Naive thymus-derived CD4-positive, alpha-beta T cell (primary cell): ENCODE measurements around the gene MTERF4. TPM values are rescaled to one million over a fixed set of nuclear protein-coding genes. Genes with fewer than 3 reads are reported as not detected.
A peak's percentile ranks its signal among the peaks of the same experiment; 100 is the strongest.

ENCODE experiments used
- ATAC-seq: fragments of 150-1000 bp; cut with Tn5 transposase; 2 replicates; pipeline ENCODE4 v1.10.0; 2021; ENCODE audit warnings: mild to moderate bottlenecking, moderate library complexity
- CTCF ChIA-PET: fragments of 350-600 bp; sonication (Branson Sonifier 250); formaldehyde crosslinking; loops from one replicate; lab custom pipeline; 2021; ENCODE audit warnings: antibody characterized with exemption; lab: Charles Lee
- POLR2A ChIA-PET: fragments of 350-600 bp; sonication (Branson Sonifier 250); formaldehyde crosslinking; loops from one replicate; lab custom pipeline; 2021; ENCODE audit warnings: antibody characterized with exemption, inconsistent platforms; lab: Charles Lee
- DNase-seq, 9 donors: peaks; one replicate each; pipeline versions ENCODE4 v3.0.0 to v3.0.0-alpha.2; 2020 to 2022; ENCODE audit warnings: mixed read lengths in 1 of 9
- H3K27ac ChIP-seq: one replicate; pipeline ENCODE4 v1.7.0; 2013; ENCODE audit warnings: mild to moderate bottlenecking, low read depth, low read length, moderate library complexity
- H3K27me3 ChIP-seq, 2 donors: one replicate each; pipeline ENCODE4 v1.7.0; 2013; ENCODE audit warnings: low read length in 2 of 2, mild to moderate bottlenecking in 2 of 2, moderate library complexity in 2 of 2; ENCODE audit not compliant: control insufficient read depth in 2 of 2, insufficient read depth in 2 of 2
- H3K36me3 ChIP-seq, 3 experiments: 1 replicate in 2 of 3; 2 replicates in 1 of 3; pipeline ENCODE4 v1.7.0; 2013; ENCODE audit warnings: low read length in 3 of 3, mild to moderate bottlenecking in 3 of 3, moderate library complexity in 1 of 3; ENCODE audit not compliant: insufficient read depth in 3 of 3, control insufficient read depth in 2 of 3
- H3K4me1 ChIP-seq, 2 donors: one replicate each; pipeline ENCODE4 v1.7.0; 2013; ENCODE audit warnings: low read length in 2 of 2, mild to moderate bottlenecking in 2 of 2, moderate library complexity in 1 of 2; ENCODE audit not compliant: control insufficient read depth in 2 of 2, insufficient read depth in 2 of 2
- H3K4me3 ChIP-seq: 2 replicates; pipeline ENCODE4 v1.7.0; 2013; ENCODE audit warnings: mild to moderate bottlenecking, low read length
- H3K9me3 ChIP-seq, 3 experiments: 1 replicate in 2 of 3; 2 replicates in 1 of 3; pipeline ENCODE4 v1.7.0; 2013; ENCODE audit warnings: low read length in 3 of 3; ENCODE audit not compliant: control insufficient read depth in 2 of 3
- H3K27ac Mint-ChIP-seq, 9 donors: one replicate each; pipeline ENCODE4 v1.8.0; 2020 to 2022; ENCODE audit warnings: mixed read lengths in 9 of 9, mild to moderate bottlenecking in 8 of 9, moderate library complexity in 5 of 9, inconsistent platforms in 2 of 9
- H3K27me3 Mint-ChIP-seq, 5 donors: one replicate each; pipeline ENCODE4 v1.8.0; 2021 to 2022; ENCODE audit warnings: mixed read lengths in 5 of 5, mild to moderate bottlenecking in 1 of 5
- H3K36me3 Mint-ChIP-seq, 5 donors: one replicate each; pipeline ENCODE4 v1.8.0; 2020 to 2022; ENCODE audit warnings: mixed read lengths in 5 of 5, mild to moderate bottlenecking in 3 of 5, inconsistent platforms in 1 of 5
- H3K4me1 Mint-ChIP-seq, 7 donors: one replicate each; pipeline ENCODE4 v1.8.0; 2020 to 2022; ENCODE audit warnings: mixed read lengths in 7 of 7, mild to moderate bottlenecking in 3 of 7, inconsistent platforms in 1 of 7
- H3K4me3 Mint-ChIP-seq, 10 donors: one replicate each; pipeline ENCODE4 v1.8.0; 2020 to 2022; ENCODE audit warnings: mild to moderate bottlenecking in 10 of 10, mixed read lengths in 10 of 10, moderate library complexity in 6 of 10, inconsistent platforms in 2 of 10
- H3K9me3 Mint-ChIP-seq, 11 donors: one replicate each; pipeline ENCODE4 v1.8.0; 2020 to 2022; ENCODE audit warnings: mixed read lengths in 11 of 11, mild to moderate bottlenecking in 4 of 11, inconsistent platforms in 1 of 11, moderate library complexity in 1 of 11
- intact Hi-C, 2 donors: fragments of 100-400 bp; cut with micrococcal nuclease; formaldehyde crosslinking; loops; one replicate each; pipeline ENCODE4 v1.15.1; 2023
- polyA plus RNA-seq, 2 donors: library from polyadenylated mRNA; unstranded; fragments of 300-500 nt; fragmentation: Illumina TruSeq; gene quantifications; one replicate each; pipeline ENCODE4 v1.2.3, GENCODE V29; 2021
- total RNA-seq, 6 experiments: library from RNA in 5 of 6; stranded (reverse) in 5 of 6; gene quantifications; 1 replicate in 5 of 6; 2 replicates in 1 of 6; pipeline ENCODE4 v1.2.3 and lab custom pipeline; 2021 to 2026

The MTERF4 gene
- total and polyA plus RNA-seq, 7 experiments from 2014 or later = 45.3 to 214 (median 82.3) TPM

DNA sequence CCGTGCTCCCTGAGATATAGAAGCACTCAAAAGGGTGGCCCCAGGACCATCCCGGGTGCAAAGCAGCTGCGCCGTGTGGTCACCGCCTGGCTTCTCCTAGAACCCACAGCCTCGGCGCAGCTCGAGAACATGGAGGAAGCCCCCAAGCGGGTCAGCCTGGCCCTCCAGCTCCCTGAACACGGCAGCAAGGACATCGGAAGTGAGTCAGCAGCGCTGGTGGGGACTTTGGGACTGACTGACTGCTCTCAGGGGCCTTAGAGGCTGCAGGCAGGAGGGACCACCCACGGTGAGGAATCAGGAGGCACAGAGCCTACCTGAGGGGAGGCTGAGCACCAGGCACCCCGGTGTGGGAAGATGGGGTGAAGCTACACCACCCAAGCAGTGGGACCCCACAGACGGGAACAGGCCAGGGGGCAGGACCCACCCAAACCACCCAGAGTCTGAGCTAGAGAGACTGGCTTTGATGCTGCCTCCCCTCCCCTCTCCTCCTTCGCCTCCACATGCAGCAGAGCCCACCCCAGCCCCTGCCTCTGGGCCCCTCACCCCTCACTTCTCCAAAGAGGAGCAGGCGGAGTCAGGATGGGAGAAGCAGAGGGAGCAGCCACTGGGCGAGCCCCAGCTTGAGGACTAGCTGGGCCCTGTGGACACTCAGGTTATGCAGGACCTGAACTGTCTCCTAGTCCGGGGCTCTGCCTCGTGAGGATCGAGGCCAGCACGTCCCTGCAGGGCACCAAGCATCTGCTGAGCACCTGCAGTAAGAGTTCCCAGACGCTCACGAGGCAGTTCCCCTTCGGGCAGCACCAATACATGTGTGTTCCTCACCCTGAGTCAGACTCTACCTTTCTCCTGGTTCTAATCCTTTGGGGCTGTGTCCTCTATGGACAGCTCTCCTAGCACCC is 28.7 kb downstream of the MTERF4 start:
- POLR2A ChIA-PET = interaction anchor here (1.3 to 1.7 kb wide), 2 partner anchors 13 to 16 kb away, joined by 3 to 5 read pairs; no protein-coding TSS in a partner anchor

DNA sequence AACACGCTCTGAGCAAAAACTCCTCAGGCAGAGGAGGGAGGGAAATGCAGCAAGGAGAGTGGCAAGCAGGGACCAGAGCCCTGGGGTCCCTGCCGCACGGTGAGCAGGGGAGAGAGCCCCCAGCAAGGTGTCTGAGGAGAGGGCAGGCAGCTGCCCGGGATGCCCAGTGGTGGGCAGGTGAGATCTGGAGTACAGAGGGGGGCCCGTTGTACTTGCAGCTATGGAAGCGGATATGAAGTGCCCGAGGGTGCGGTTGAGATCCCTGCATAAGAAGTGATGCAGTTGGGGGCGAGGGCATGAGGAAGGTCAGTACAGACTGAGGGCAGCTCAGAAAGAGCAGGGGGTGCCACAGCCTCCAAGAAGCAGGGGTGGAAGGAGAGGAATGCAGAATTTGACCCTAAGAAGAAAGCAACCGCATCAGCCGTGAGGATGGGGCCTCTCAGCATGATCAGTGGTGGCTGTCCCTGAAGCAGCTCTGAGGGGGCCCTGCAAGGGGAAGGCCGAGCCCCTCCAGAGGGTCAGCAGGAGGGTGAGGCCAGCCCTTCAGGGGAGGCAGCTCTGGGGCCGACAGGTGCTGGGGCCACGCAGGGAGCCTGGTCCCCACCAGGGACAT is 29.4 kb downstream of the MTERF4 start:
- Mint-ChIP-seq H3K27me3 (no peaks in the 10 kb centered on the region), H3K36me3 (peaks cover 0 to 12% (median 3%) of the 10 kb centered on the region in 5 donors), H3K9me3 (no peaks in the 10 kb centered on the region), H3K4me3 (peak overlapping the region in 1 of 10 donors; percentile 32), H3K4me1 (peaks cover 0 to 9% (median 5%) of the 10 kb centered on the region in 7 donors), H3K27ac (peak overlapping the region in 4 of 9 donors; percentile 43 to 69 (median 66))
- ATAC-seq (no peak), DNase-seq (no peak)
- ChIA-PET CTCF (interaction anchor here (0.6 kb wide), 1 partner anchor 60 kb away, joined by 3 read pairs; no protein-coding TSS in a partner anchor), POLR2A (interaction anchor here (1.7 kb wide), 1 partner anchor 17 kb away, joined by 5 read pairs; no protein-coding TSS in a partner anchor)
- intact Hi-C loops = loop anchor here in 1 of 2 donors (10.0 kb wide), 1 partner anchor 58 kb away; no protein-coding TSS in a partner anchor
- Histone ChIP-seq H3K36me3 (peaks cover 0 to 23% (median 4%) of the 10 kb centered on the region in 3 experiments), H3K27me3 (no peaks in the 10 kb centered on the region), H3K4me3 (no peak overlapping the region), H3K4me1 (no peaks in the 10 kb centered on the region), H3K27ac (no peak overlapping the region), H3K9me3 (no peaks in the 10 kb centered on the region)

More for the DNA sequence above, 28.7 kb downstream of the MTERF4 start:
- Mint-ChIP-seq H3K27me3 (no peaks in the 10 kb centered on the region), H3K9me3 (no peaks in the 10 kb centered on the region), H3K4me1 (peaks cover 0 to 17% (median 11%) of the 10 kb centered on the region in 7 donors), H3K36me3 (peaks cover 0 to 12% (median 3%) of the 10 kb centered on the region in 5 donors), H3K27ac (peak overlapping the region in 1 of 9 donors; percentile 55), H3K4me3 (no peak overlapping the region)
- CTCF ChIA-PET = no interaction called here
- no peak for ATAC-seq
- Histone ChIP-seq H3K4me3 (no peak overlapping the region), H3K4me1 (no peaks in the 10 kb centered on the region), H3K9me3 (no peaks in the 10 kb centered on the region), H3K27me3 (no peaks in the 10 kb centered on the region), H3K27ac (no peak overlapping the region), H3K36me3 (peaks cover 0 to 23% (median 4%) of the 10 kb centered on the region in 3 experiments)
- intact Hi-C loops = loop anchor here in 1 of 2 donors (10.0 kb wide), 1 partner anchor 59 kb away; no protein-coding TSS in a partner anchor
- DNase-seq = no peak

DNA sequence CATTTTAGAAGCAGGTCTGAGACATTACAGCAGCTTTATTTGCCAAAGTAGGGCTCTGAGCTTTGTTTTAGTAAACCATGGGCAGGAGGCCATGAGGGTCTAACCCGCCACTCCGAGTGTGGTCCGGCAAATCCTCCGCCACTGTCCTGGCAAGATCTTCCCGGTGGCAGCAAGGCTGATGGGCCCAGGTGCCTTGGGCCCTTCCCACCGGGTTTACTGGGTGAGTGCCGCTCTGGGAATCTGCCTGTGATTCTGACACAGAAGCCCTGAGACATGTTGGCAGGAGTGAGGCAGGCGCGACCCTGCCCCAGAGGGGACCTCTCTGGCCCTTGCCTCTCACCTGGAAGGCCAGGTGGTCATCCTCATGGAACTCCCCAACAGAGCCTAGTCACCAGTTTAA is 29.9 kb downstream of the MTERF4 start:
- Histone ChIP-seq H3K27me3 (no peaks in the 10 kb centered on the region), H3K4me3 (no peak overlapping the region), H3K4me1 (no peaks in the 10 kb centered on the region), H3K27ac (no peak overlapping the region), H3K9me3 (no peaks in the 10 kb centered on the region), H3K36me3 (peaks cover 0 to 23% (median 4%) of the 10 kb centered on the region in 3 experiments)
- Mint-ChIP-seq H3K4me1 (peaks cover 0 to 4% (median under 1%) of the 10 kb centered on the region in 7 donors), H3K9me3 (no peaks in the 10 kb centered on the region), H3K4me3 (peak overlapping the region in 1 of 10 donors; percentile 32), H3K27ac (no peak overlapping the region), H3K36me3 (peaks cover 0 to 12% (median 3%) of the 10 kb centered on the region in 5 donors), H3K27me3 (no peaks in the 10 kb centered on the region)
- ATAC-seq = no peak
- no peak for DNase-seq
- intact Hi-C loops = loop anchor here in 1 of 2 donors (10.0 kb wide), 1 partner anchor 57 kb away; no protein-coding TSS in a partner anchor
- CTCF ChIA-PET = no interaction called here
- POLR2A ChIA-PET = interaction anchor here (1.7 kb wide), 1 partner anchor 18 kb away, joined by 5 read pairs; no protein-coding TSS in a partner anchor

DNA sequence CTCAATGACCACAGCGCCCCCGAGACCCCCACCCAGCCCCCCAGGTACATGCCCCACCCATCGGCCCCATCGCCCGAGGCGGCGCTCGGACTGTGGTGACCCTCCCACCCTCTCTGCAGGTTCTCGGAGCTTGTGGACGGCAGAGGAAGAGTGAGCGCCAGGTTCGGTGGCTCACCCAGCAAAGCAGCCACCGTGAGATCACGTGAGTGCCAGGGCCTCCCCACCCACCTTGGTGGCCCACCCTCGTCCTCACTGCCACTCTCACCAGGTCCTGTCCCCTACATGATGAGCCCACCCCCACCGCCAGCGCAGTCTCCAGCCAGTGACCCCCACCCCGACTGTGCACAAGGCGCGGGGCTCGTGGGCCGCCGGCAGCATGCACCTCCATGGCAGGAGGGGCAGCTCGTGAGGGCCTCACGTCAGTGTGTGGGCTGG is 30.4 kb downstream of the MTERF4 start:
- Mint-ChIP-seq H3K9me3 (no peaks in the 10 kb centered on the region), H3K36me3 (peaks cover 0 to 12% (median 3%) of the 10 kb centered on the region in 5 donors), H3K4me1 (peaks cover 0 to 4% (median 0%) of the 10 kb centered on the region in 7 donors), H3K4me3 (no peak overlapping the region), H3K27ac (no peak overlapping the region), H3K27me3 (no peaks in the 10 kb centered on the region)
- no peak for DNase-seq
- H3K4me3 ChIP-seq = no peak overlapping the region
- H3K9me3 ChIP-seq = no peaks in the 10 kb centered on the region
- ChIA-PET POLR2A (interaction anchor here (0.6 kb wide), 1 partner anchor 46 kb away, joined by 3 read pairs; no protein-coding TSS in a partner anchor), CTCF (no interaction called here)
- intact Hi-C loops = loop anchor here in 1 of 2 donors (10.0 kb wide), 1 partner anchor 57 kb away; no protein-coding TSS in a partner anchor
- H3K4me1 ChIP-seq = no peaks in the 10 kb centered on the region
- no peak for ATAC-seq
- H3K27ac ChIP-seq = no peak overlapping the region
- no peaks in the 10 kb centered on the region for H3K27me3 ChIP-seq
- peaks cover 0 to 23% (median 4%) of the 10 kb centered on the region in 3 experiments for H3K36me3 ChIP-seq

DNA sequence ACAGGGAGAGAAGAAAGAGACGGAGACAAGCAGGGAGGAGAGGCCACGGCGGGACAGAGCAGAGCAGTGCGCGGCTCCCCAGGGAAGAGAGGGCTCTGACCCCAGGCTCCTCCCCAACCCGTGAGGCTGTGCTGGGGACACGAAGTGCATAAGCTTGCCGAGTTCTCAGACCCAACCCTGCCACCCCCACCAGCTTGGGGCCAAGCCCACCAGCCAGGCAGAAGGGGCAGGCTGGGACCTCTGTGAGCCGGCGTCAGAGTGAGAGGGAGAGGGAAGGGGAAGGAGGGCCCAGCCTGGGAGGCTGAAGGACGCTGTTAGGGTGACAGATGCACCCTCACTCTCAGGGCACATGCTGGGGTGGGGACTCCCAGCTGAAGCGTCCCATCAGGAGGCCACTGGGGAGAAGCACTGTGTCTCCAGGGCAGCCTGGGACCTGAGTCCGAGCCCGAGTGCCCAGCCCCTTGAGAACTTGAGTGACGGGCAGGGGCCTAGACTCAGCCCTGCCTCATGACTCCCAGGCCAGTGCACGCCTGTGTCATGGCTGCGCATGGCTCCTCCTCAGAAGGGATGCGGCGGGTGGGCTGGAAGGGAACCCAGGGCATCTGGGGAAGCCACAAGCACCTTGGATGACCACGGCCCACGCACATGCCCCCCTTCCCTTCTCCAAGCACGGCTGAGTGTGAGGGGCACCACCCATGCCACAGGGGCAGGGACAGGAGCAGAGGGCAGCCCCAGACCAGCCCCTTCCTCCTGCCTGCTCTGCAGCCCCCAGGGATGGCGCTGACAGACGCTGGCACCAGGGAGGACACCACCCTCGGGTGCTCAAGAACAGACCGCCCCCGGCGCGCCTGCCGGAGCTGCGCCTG is 31.0 kb downstream of the MTERF4 start:
- peaks cover 0 to 23% (median 4%) of the 10 kb centered on the region in 3 experiments for H3K36me3 ChIP-seq
- POLR2A ChIA-PET = interaction anchor here (0.6 kb wide), 1 partner anchor 45 kb away, joined by 3 read pairs; no protein-coding TSS in a partner anchor
- Mint-ChIP-seq H3K4me3 (no peak overlapping the region), H3K9me3 (no peaks in the 10 kb centered on the region), H3K4me1 (peaks cover 0 to 4% (median 0%) of the 10 kb centered on the region in 7 donors), H3K27ac (peak overlapping the region in 1 of 9 donors; percentile 75), H3K27me3 (no peaks in the 10 kb centered on the region), H3K36me3 (peaks cover 0 to 12% (median 2%) of the 10 kb centered on the region in 5 donors)
- ATAC-seq (no peak), DNase-seq (no peak)
- intact Hi-C loops = loop anchor here in 1 of 2 donors (10.0 kb wide), 1 partner anchor 56 kb away; no protein-coding TSS in a partner anchor
- no peak overlapping the region for H3K4me3 ChIP-seq
- no peaks in the 10 kb centered on the region for H3K9me3 ChIP-seq
- H3K4me1 ChIP-seq = no peaks in the 10 kb centered on the region
- H3K27ac ChIP-seq = no peak overlapping the region
- H3K27me3 ChIP-seq = no peaks in the 10 kb centered on the region
- CTCF ChIA-PET = no interaction called here
